Measurements from ENCODE around the gene ATL1.
"Not testable (repeated sequence)": the region's sequence is repeated elsewhere in the genome, so short reads cannot be mapped to it uniquely, and the experiment has no call there.

ATL1 gene

GRCh38 chr14:50659327-50659974 is 99.5 kb downstream of the ATL1 start:
- DNase-seq = no peak

- not testable (repeated sequence) for DNase-seq
These were observed 104.6 kb downstream of the ATL1 start for GRCh38 chr14:50664579-50664978.

- DNase-seq = not testable (repeated sequence)
These were observed 105.4 kb downstream of the ATL1 start for GRCh38 chr14:50665300-50665699.

- peak; percentile 40 for DNase-seq
These were observed 107.1 kb downstream of the ATL1 start for GRCh38 chr14:50666772-50667683.

- peak; percentile 74 for DNase-seq
These were observed 107.7 kb downstream of the ATL1 start for GRCh38 chr14:50667684-50667995.

GRCh38 chr14:50667996-50668825 is 108.3 kb downstream of the ATL1 start, which contains the start of gene SAV1:
TSS of gene SAV1 (minus strand) at chr14:50668306. CDS start at chr14:50667967, 339 bp downstream.
- DNase-seq = peak; percentile 86

- no peak for DNase-seq
These were observed 108.8 kb downstream of the ATL1 start for GRCh38 chr14:50668826-50669143.

GRCh38 chr14:50669441-50669986 is 109.6 kb downstream of the ATL1 start:
- DNase-seq = no peak

GRCh38 chr14:50670196-50670865 is 110.4 kb downstream of the ATL1 start:
- no peak for DNase-seq

GRCh38 chr14:50670866-50671256 is 110.9 kb downstream of the ATL1 start:
- DNase-seq = no peak

GRCh38 chr14:50675597-50675996 is 115.7 kb downstream of the ATL1 start:
- no peak for DNase-seq

- DNase-seq = no peak
These were observed 117.0 kb downstream of the ATL1 start for GRCh38 chr14:50676814-50677516.

GRCh38 chr14:50677527-50678063 is 117.7 kb downstream of the ATL1 start:
- peak; percentile 21 for DNase-seq

- no peak for DNase-seq
These were observed 118.2 kb downstream of the ATL1 start for GRCh38 chr14:50678163-50678562.

GRCh38 chr14:50679674-50680073 is 119.7 kb downstream of the ATL1 start:
- no peak for DNase-seq
